ENCODE measurements around the gene OAT. TPM values are rescaled to one million over a fixed set of nuclear protein-coding genes. Genes with fewer than 3 reads are reported as not detected.

The OAT gene
- total RNA-seq, 1 donor from 2014 or later, result 56.7 TPM

- Histone ChIP-seq H3K4me1 (peaks cover 7% of the 10 kb centered on the region), H3K4me3 (no peak overlapping the region), H3K79me2 (ENCODE audit: low read depth) (no peaks in the 10 kb centered on the region), H3F3A (ENCODE audit: low read depth) (no peaks in the 10 kb centered on the region), H3K9me3 (ENCODE audit: low read depth) (no peaks in the 10 kb centered on the region), H4K20me1 (ENCODE audit: low read depth) (no peaks in the 10 kb centered on the region), H3K27ac (no peak overlapping the region), H3K9ac (no peak overlapping the region), H2AFZ (replicated peaks) (no peak overlapping the region), H3K27me3 (no peaks in the 10 kb centered on the region), H3K36me3 (no peaks in the 10 kb centered on the region), H3K4me2 (peak overlapping the region; percentile 8)
- Mint-ChIP-seq H3K27me3 (ENCODE audit: insufficient read depth, low read depth) (peaks cover 11% of the 10 kb centered on the region), H3K9me3 (peaks cover 2% of the 10 kb centered on the region), H3K4me1 (peaks cover 13% of the 10 kb centered on the region), H3K27ac (no peak overlapping the region), H3K4me3 (no peak overlapping the region), H3K36me3 (no peaks in the 10 kb centered on the region)
- no peak for DNase-seq (ENCODE audit: low spot score)
- no peak for TF ChIP-seq EZH2 (IDR thresholded peaks at IDR 0.05)
- no peak for TF ChIP-seq CTCF (IDR thresholded peaks at IDR 0.05)
- no peak for TF ChIP-seq EZH2phosphoT487 (IDR thresholded peaks at IDR 0.05)
Observed at GRCh38 chr10:124374535-124375352, 44.0 kb downstream of the OAT start.

- Histone ChIP-seq H3K4me1 (peaks cover 4% of the 10 kb centered on the region), H3K79me2 (ENCODE audit: low read depth) (no peaks in the 10 kb centered on the region), H3K27ac (no peak overlapping the region), H3K4me3 (no peak overlapping the region), H3K27me3 (no peaks in the 10 kb centered on the region), H2AFZ (replicated peaks) (no peak overlapping the region), H4K20me1 (ENCODE audit: low read depth) (no peaks in the 10 kb centered on the region), H3K4me2 (no peak overlapping the region), H3F3A (ENCODE audit: low read depth) (no peaks in the 10 kb centered on the region), H3K36me3 (no peaks in the 10 kb centered on the region), H3K9ac (no peak overlapping the region), H3K9me3 (ENCODE audit: low read depth) (no peaks in the 10 kb centered on the region)
- peaks cover 2% of the 10 kb centered on the region for H3K9me3 Mint-ChIP-seq
- H3K27me3 Mint-ChIP-seq (ENCODE audit: insufficient read depth, low read depth), result peaks cover 14% of the 10 kb centered on the region
- no peak overlapping the region for H3K4me3 Mint-ChIP-seq
- H3K36me3 Mint-ChIP-seq, result no peaks in the 10 kb centered on the region
- DNase-seq (ENCODE audit: low spot score), result no peak
- H3K27ac Mint-ChIP-seq, result no peak overlapping the region
- no peak for TF ChIP-seq EZH2phosphoT487 (IDR thresholded peaks at IDR 0.05)
- no peak for TF ChIP-seq EZH2 (IDR thresholded peaks at IDR 0.05)
- TF ChIP-seq CTCF (IDR thresholded peaks at IDR 0.05), result no peak
- peaks cover 8% of the 10 kb centered on the region for H3K4me1 Mint-ChIP-seq
Observed at GRCh38 chr10:124372899-124373298, 45.8 kb downstream of the OAT start.

- Mint-ChIP-seq H3K36me3 (no peaks in the 10 kb centered on the region), H3K27me3 (ENCODE audit: insufficient read depth, low read depth) (peaks cover 14% of the 10 kb centered on the region), H3K4me3 (no peak overlapping the region), H3K27ac (no peak overlapping the region), H3K4me1 (peaks cover 5% of the 10 kb centered on the region), H3K9me3 (peaks cover 2% of the 10 kb centered on the region)
- H3K4me2 ChIP-seq, result no peak overlapping the region
- H3K4me1 ChIP-seq, result peaks cover 5% of the 10 kb centered on the region
- H4K20me1 ChIP-seq (ENCODE audit: low read depth), result no peaks in the 10 kb centered on the region
- no peak overlapping the region for H3K4me3 ChIP-seq
- no peak overlapping the region for H3K9ac ChIP-seq
- H3K79me2 ChIP-seq (ENCODE audit: low read depth), result no peaks in the 10 kb centered on the region
- TF ChIP-seq EZH2 (IDR thresholded peaks at IDR 0.05), result no peak
- TF ChIP-seq CTCF (IDR thresholded peaks at IDR 0.05), result no peak
- TF ChIP-seq EZH2phosphoT487 (IDR thresholded peaks at IDR 0.05), result no peak
- H3K9me3 ChIP-seq (ENCODE audit: low read depth), result no peaks in the 10 kb centered on the region
- H3K36me3 ChIP-seq, result no peaks in the 10 kb centered on the region
- no peaks in the 10 kb centered on the region for H3K27me3 ChIP-seq
- DNase-seq (ENCODE audit: low spot score), result no peak
- no peak overlapping the region for H3K27ac ChIP-seq
- no peak overlapping the region for H2AFZ ChIP-seq (replicated peaks)
- no peaks in the 10 kb centered on the region for H3F3A ChIP-seq (ENCODE audit: low read depth)
Observed at GRCh38 chr10:124370426-124370825, 48.3 kb downstream of the OAT start.
